SK-N-MC (cell line): ENCODE data around the gene TINAG.

Experiments
- EZH2 ChIP-seq: fragments of 200-600 bp; sonication (generic); IDR thresholded peaks from one replicate; pipeline ENCODE4 v1.6.1; 2017; ENCODE audit warnings: antibody characterized with exemption
- POLR2AphosphoS5 ChIP-seq: IDR thresholded peaks from 2 replicates; pipeline ENCODE4 v1.6.1; 2012; ENCODE audit warnings: mild to moderate bottlenecking, low read depth, low read length, borderline replicate concordance

GRCh38 chr6:54357141-54357540, 48.9 kb downstream of the TINAG start:
- TF ChIP-seq POLR2AphosphoS5 (no peak), EZH2 (no peak)
